Measurements from ENCODE around the gene EGFLAM.

DNA sequence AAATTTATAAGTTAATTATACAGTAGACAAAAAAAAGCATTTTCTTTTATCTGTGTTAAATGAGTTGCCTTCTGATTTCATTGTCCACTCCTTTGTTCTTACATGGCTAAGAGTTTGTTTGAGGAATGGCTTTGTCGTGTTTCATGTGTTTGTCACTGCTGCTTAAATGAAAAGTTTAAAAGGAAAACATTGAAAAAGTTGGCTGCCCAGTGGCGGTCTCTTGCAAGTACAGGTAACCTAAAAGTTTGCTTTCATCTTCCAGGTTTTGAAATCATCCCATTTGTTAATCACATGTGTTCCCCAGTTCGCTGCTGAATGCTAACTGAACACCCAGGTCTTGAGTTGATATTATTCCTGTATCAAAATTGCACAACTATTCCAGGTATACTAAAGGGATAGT is 33.9 kb downstream of the EGFLAM start:
- TF ChIP-seq, protein P1, sequence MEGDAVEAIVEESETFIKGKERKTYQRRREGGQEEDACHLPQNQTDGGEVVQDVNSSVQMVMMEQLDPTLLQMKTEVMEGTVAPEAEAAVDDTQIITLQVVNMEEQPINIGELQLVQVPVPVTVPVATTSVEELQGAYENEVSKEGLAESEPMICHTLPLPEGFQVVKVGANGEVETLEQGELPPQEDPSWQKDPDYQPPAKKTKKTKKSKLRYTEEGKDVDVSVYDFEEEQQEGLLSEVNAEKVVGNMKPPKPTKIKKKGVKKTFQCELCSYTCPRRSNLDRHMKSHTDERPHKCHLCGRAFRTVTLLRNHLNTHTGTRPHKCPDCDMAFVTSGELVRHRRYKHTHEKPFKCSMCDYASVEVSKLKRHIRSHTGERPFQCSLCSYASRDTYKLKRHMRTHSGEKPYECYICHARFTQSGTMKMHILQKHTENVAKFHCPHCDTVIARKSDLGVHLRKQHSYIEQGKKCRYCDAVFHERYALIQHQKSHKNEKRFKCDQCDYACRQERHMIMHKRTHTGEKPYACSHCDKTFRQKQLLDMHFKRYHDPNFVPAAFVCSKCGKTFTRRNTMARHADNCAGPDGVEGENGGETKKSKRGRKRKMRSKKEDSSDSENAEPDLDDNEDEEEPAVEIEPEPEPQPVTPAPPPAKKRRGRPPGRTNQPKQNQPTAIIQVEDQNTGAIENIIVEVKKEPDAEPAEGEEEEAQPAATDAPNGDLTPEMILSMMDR (conservative IDR thresholded peaks at IDR 0.05 in 1 of 2, IDR thresholded peaks at IDR 0.05 in 1 of 2; ENCODE audit: low read depth in 1 of 2, low read length in 2 of 2): no peak
- TF ChIP-seq EZH2 (IDR thresholded peaks at IDR 0.05; ENCODE audit: low read length, missing control alignments): no peak

Data from fibroblast of lung (primary cell).